ENCODE results near the gene NBEAL2. TPM values are rescaled to one million over a fixed set of nuclear protein-coding genes. Genes with fewer than 3 reads are reported as not detected.

The NBEAL2 gene
- total RNA-seq, 1 experiment from 2014 or later = 15.7 TPM

DNA sequence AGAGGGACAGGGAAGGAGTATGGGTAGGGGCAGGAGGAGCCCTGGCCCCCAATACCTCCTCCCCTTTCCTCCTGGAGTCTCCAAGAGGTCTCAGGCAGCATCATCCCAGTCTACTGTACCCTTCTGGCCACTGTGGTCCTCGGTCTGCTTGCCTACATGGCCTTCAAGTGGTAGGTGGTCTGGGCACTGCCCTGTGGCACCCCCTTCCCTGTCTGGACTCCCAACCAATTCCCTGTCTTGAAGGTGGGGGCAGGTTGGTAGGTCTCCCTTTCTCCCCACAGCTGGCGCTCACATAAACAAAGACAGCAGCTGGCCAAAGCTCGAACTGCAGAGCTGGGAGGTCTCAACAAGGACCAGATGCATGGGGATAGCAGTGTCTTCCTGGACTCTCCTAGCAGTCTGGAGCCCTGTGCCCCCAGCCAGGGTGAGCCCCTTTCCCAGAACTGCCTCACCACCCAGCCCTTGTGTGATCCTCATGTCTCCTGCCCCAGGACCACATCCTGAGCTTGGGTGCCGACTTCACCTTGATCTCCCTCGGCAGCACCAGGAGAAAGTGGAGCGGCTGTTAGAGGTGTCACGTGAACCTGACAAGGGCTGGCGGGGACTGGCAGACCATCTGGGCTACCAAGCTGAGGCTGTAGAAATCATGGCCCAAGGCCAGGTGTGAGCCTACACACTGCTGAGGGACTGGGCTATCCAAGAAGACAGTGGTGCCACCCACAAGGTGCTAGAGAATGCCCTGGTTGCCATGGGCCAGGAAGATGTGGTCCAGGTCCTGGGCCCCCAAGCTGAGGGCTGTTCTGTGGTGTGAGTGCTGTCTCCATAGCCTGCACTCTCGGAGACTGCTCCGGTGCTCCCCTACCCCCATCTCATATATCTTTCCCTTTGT is 33.1 kb downstream of the NBEAL2 start:
- DNase-seq (ENCODE audit: low spot score) = no peak
- no peaks in the 10 kb centered on the region for H3K27me3 ChIP-seq (replicated peaks; ENCODE audit: insufficient read depth, low read depth, low read length, poor library complexity)
- H3K4me3 ChIP-seq (ENCODE audit: low read depth, low read length, poor library complexity, severe bottlenecking) = no peak overlapping the region
- no TSS peak for BruUV-seq (replicated peaks)
- TF ChIP-seq, protein P1, sequence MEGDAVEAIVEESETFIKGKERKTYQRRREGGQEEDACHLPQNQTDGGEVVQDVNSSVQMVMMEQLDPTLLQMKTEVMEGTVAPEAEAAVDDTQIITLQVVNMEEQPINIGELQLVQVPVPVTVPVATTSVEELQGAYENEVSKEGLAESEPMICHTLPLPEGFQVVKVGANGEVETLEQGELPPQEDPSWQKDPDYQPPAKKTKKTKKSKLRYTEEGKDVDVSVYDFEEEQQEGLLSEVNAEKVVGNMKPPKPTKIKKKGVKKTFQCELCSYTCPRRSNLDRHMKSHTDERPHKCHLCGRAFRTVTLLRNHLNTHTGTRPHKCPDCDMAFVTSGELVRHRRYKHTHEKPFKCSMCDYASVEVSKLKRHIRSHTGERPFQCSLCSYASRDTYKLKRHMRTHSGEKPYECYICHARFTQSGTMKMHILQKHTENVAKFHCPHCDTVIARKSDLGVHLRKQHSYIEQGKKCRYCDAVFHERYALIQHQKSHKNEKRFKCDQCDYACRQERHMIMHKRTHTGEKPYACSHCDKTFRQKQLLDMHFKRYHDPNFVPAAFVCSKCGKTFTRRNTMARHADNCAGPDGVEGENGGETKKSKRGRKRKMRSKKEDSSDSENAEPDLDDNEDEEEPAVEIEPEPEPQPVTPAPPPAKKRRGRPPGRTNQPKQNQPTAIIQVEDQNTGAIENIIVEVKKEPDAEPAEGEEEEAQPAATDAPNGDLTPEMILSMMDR (conservative IDR thresholded peaks at IDR 0.05; ENCODE audit: low read depth, low read length) = no peak
- no peak for TF ChIP-seq EZH2 (IDR thresholded peaks at IDR 0.05; ENCODE audit: borderline replicate concordance, low read depth, low read length, poor library complexity, severe bottlenecking)
- H3K36me3 ChIP-seq (ENCODE audit: insufficient read depth, low read length, poor library complexity, severe bottlenecking) = no peaks in the 10 kb centered on the region
- intact Hi-C loops (cut with micrococcal nuclease; ENCODE audit: unreplicated experiment) = no loop called here
- H3K9me3 ChIP-seq (ENCODE audit: low read depth, low read length, poor library complexity, severe bottlenecking) = no peaks in the 10 kb centered on the region
- peaks cover 4% of the 10 kb centered on the region for H3K4me1 ChIP-seq (ENCODE audit: insufficient read depth, low read length, poor library complexity, severe bottlenecking)
- H3K27ac ChIP-seq (ENCODE audit: low read depth, low read length, poor library complexity, severe bottlenecking) = no peak overlapping the region
- POLR2A ChIA-PET (ENCODE audit: low non-redundant PET) = no interaction called here
- CTCF ChIA-PET = no interaction called here

GRCh38 chr3:47013231-47013630 is 33.8 kb downstream of the NBEAL2 start:
- TF ChIP-seq EZH2 (IDR thresholded peaks at IDR 0.05; ENCODE audit: borderline replicate concordance, low read depth, low read length, poor library complexity, severe bottlenecking) = no peak
- TF ChIP-seq, protein P1 (conservative IDR thresholded peaks at IDR 0.05; ENCODE audit: low read depth, low read length) = no peak
- Histone ChIP-seq H3K27me3 (replicated peaks; ENCODE audit: insufficient read depth, low read depth, low read length, poor library complexity) (no peaks in the 10 kb centered on the region), H3K9me3 (ENCODE audit: low read depth, low read length, poor library complexity, severe bottlenecking) (no peaks in the 10 kb centered on the region), H3K4me3 (ENCODE audit: low read depth, low read length, poor library complexity, severe bottlenecking) (no peak overlapping the region), H3K36me3 (ENCODE audit: insufficient read depth, low read length, poor library complexity, severe bottlenecking) (no peaks in the 10 kb centered on the region), H3K27ac (ENCODE audit: low read depth, low read length, poor library complexity, severe bottlenecking) (no peak overlapping the region), H3K4me1 (ENCODE audit: insufficient read depth, low read length, poor library complexity, severe bottlenecking) (peaks cover 11% of the 10 kb centered on the region)
- POLR2A ChIA-PET (ENCODE audit: low non-redundant PET) = no interaction called here
- intact Hi-C loops (cut with micrococcal nuclease; ENCODE audit: unreplicated experiment) = no loop called here
- CTCF ChIA-PET = no interaction called here
- BruUV-seq (replicated peaks) = no TSS peak
- no peak for DNase-seq (ENCODE audit: low spot score)

DNA sequence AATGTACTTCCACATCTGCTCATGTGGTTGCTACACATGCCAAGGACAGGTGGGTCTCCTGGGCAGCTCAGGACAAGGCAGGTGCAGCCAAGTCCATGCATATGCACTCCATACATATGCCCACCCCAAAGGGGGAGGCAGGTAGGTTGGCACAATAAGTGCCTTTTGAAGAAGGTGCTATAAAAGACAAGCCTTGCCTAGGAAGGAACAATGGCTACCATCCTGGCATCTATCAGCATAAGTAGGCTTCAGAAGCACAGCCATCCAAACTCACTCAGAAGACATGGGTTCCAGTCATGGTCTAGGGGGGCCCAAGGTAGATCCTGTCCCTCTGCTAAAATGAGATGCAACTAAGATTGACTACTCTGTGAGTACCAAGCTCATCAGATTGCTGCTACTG is 34.6 kb downstream of the NBEAL2 start:
- Histone ChIP-seq H3K9me3 (ENCODE audit: low read depth, low read length, poor library complexity, severe bottlenecking) (no peaks in the 10 kb centered on the region), H3K27ac (ENCODE audit: low read depth, low read length, poor library complexity, severe bottlenecking) (no peak overlapping the region), H3K4me3 (ENCODE audit: low read depth, low read length, poor library complexity, severe bottlenecking) (no peak overlapping the region), H3K36me3 (ENCODE audit: insufficient read depth, low read length, poor library complexity, severe bottlenecking) (no peaks in the 10 kb centered on the region), H3K27me3 (replicated peaks; ENCODE audit: insufficient read depth, low read depth, low read length, poor library complexity) (no peaks in the 10 kb centered on the region), H3K4me1 (ENCODE audit: insufficient read depth, low read length, poor library complexity, severe bottlenecking) (peaks cover 15% of the 10 kb centered on the region)
- ChIA-PET POLR2A (ENCODE audit: low non-redundant PET) (no interaction called here), CTCF (no interaction called here)
- intact Hi-C loops (cut with micrococcal nuclease; ENCODE audit: unreplicated experiment) = no loop called here
- DNase-seq (ENCODE audit: low spot score) = no peak
- no TSS peak for BruUV-seq (replicated peaks)
- TF ChIP-seq, protein P1 (conservative IDR thresholded peaks at IDR 0.05; ENCODE audit: low read depth, low read length) = no peak
- no peak for TF ChIP-seq EZH2 (IDR thresholded peaks at IDR 0.05; ENCODE audit: borderline replicate concordance, low read depth, low read length, poor library complexity, severe bottlenecking)

All from A673 (cell line).